NCI-H774 (cell line): ENCODE data around the gene PDE8B.

Source experiments
- DNase-seq: peaks from one replicate; lab custom pipeline; 2025; lab: John Stamatoyannopoulos, UW

Gene PDE8B

GRCh38 chr5:77319117-77319804, 108.8 kb downstream of the PDE8B start:
- DNase-seq, result no peak

DNA sequence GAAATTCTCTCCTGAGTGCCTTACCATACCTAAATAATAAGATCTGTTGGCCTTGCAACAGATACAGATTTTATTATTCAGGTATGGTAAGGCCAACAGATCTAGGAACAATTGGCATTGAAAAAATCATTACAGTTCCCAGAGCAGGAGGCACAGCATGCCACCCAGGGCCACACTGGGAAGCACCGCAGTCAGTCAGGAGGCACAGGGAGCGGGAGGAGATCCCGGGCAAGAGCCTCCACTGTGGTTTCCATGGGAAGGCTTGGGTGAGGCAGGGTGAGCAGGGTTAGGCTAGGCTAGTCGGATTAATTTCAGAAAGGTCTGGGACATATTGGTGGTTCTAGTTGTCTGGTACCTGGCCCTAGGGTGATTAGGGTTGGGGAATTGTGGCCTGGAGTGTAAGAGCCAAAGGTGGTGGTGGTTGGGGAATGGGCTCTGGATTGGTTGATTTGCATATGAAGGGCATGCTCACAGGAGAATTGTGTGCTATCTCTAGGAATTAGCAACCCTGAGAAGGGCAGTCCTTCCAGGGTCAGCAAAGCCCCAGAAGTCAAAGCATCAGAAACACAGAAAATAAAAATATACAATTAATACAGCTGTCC, 111.4 kb downstream of the PDE8B start:
- DNase-seq, result no peak

DNA sequence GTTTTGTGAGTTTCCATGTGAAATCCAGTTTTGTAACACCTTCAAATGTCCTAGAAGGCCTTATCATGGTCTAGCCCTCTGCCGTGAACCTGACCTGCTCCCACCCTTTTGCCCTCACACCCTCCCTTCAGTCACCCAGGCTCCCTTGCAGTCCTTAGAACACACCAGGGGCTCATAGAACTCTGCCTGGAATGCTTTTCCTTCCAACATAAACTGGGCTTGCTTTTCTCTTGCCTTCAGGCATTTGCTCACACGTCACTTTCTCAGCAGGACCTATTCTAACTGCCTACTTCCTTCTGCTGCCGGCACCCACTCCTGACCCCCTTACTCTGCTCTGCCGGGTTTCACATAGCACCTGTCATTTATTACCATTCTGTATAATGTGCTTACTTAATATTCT, 111.9 kb downstream of the PDE8B start:
- DNase-seq, result no peak

- DNase-seq, result no peak
Observed at GRCh38 chr5:77325921-77326541, 115.6 kb downstream of the PDE8B start.

DNA sequence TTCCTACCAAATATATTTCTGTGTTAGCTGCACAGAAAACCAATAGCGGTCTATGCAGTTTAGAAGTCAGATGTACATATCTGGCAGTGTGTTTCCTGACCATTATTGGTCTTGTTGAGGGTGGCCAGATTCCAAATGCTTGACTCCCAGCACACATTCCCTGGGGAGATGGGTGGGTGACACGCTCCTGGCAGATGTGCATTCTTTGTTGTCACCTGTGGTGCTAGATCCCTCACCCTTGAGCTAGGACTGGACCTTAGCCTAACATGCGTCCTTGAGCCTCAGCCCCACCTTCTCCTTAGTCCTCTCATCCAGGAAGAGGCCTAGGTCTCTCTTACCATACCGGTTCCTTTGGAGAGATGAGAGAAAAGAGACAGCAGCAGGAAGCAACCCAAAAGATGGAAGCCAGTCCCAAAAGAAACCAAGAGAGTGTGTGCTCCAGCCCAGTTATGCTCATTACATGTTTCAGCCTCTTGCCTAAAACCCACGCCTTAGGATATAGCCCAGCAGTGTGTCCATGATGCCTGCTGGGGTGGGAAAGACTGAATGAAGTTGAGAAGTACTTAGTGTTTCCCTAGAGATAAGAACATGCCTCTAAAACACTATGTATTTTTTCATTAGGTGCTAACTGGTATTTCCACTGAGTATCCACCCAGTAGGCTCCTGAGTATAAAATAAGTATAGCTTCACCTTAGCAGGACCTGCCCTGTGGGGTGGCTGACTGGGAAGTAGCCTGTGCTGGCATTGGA, 116.7 kb downstream of the PDE8B start:
- no peak for DNase-seq

GRCh38 chr5:77328930-77329647, 118.6 kb downstream of the PDE8B start:
- no peak for DNase-seq

- no peak for DNase-seq
Observed at GRCh38 chr5:77329664-77330430, 119.4 kb downstream of the PDE8B start.

GRCh38 chr5:77333036-77333435, 122.6 kb downstream of the PDE8B start:
- DNase-seq, result no peak

GRCh38 chr5:77333451-77334123, 123.1 kb downstream of the PDE8B start:
- DNase-seq, result no peak

DNA sequence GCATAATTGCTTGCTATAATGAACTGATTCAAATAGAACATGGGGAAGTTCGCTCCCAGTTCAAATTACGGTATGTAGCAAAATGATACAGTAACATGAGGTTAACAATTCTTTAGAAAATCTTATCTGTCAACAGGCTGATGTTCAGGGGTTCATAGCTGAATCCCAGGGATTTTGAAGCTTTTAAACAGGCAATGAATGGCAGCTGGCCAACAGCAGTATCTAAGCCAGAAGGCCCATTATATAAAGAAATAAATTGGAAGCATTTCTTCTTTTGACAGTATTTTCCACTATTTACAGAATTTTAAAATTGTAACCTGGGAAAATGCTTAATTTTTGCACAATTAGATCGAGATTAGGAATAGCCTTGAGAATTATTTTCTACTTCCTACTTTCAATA, 126.8 kb downstream of the PDE8B start:
- DNase-seq, result no peak

DNA sequence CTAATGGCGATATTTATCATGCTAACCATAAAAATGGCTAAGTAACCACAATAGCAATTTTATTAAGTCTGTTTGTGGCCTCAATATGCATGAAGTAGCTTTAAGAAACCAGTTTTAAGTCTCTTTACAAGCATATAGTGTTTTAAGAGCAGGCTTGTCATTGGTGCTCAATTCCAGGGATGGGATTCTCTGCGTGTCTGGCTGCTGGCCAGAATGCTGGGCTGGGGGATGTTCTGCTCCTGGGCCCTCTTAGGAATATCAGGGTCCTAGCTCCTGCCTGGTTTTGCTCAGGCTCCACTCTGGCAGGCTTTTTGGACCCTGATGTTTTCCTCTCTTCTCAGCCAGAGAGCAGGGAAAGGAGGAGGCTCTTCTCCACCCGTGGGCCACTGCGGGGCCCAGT, 127.2 kb downstream of the PDE8B start:
- DNase-seq, result no peak

DNA sequence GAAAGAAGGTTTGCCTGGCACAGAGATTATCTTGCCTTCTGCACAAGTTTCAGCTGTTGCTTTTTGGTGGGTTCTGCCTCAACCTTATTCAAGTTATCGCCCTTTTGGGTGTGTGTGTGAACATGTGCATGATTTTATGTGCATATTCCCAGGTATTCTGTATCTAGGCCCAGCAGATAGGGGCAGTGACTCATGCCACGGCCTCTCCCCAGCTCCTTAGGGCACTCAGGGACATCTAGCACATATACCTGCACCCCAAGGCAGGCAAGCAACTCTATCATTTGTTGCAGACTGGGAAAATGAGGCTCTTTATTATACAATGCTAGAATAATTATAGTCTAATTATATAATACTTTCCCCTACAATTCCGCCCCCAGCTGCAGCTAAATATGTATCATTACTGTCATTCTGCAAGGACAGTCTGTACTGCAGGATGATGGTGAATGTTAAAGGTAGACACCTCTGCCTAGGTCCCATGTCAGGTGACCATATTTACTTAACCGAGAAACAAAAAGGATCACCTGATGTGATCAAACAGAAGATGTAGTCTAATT, 128.9 kb downstream of the PDE8B start:
- no peak for DNase-seq

GRCh38 chr5:77343165-77343564, 132.7 kb downstream of the PDE8B start:
- DNase-seq, result no peak

GRCh38 chr5:77347435-77348098, 137.1 kb downstream of the PDE8B start:
- DNase-seq, result no peak

GRCh38 chr5:77353251-77353650, 142.8 kb downstream of the PDE8B start:
- DNase-seq, result peak; percentile 18

GRCh38 chr5:77354454-77354853, 144.0 kb downstream of the PDE8B start:
- no peak for DNase-seq

- peak; percentile 1 for DNase-seq
Observed at GRCh38 chr5:77355080-77355479, 144.6 kb downstream of the PDE8B start.

DNA sequence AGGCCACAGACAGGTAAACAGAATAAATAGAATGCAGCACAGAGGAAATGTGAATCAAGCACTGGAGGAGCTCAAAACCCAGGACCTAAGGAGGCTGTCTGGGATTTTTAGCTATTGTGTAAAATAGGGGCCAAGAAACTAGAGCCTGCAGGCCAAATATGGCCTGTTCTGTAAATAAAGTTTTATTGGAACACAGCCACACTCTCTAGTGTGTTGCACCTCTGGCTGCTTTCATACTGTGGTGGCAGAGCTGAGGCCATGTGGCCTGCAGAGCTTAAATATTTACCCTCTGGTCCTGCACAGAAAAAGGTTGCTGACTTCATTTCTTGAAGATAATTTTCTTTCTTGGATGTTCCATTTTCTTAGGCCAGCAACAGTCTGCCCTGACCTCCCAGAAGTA, 145.3 kb downstream of the PDE8B start:
- peak; percentile 29 for DNase-seq

GRCh38 chr5:77356740-77357139, 146.3 kb downstream of the PDE8B start:
- peak; percentile 34 for DNase-seq
